CD1c-positive myeloid dendritic cell (primary cell): ENCODE measurements around the gene IL1R1.
"Not testable (repeated sequence)": the region's sequence is repeated elsewhere in the genome, so short reads cannot be mapped to it uniquely, and the experiment has no call there.

Source experiments
- DNase-seq: peaks from one replicate; pipeline ENCODE4 v3.0.0-alpha.2; 2016; ENCODE audit errors: extremely low spot score

Gene IL1R1

GRCh38 chr2:102111823-102112222 is 30.7 kb upstream of the IL1R1 start:
- no peak for DNase-seq

GRCh38 chr2:102112271-102112670 is 30.3 kb upstream of the IL1R1 start:
- DNase-seq: no peak

- DNase-seq: no peak
Measured at GRCh38 chr2:102112692-102113665, 29.6 kb upstream of the IL1R1 start.

- DNase-seq: no peak
Measured at GRCh38 chr2:102114290-102114721, 28.2 kb upstream of the IL1R1 start.

- DNase-seq: peak; percentile 52
Measured at GRCh38 chr2:102114851-102115497, 27.6 kb upstream of the IL1R1 start.

GRCh38 chr2:102116630-102117471 is 25.7 kb upstream of the IL1R1 start:
- peak; percentile 28 for DNase-seq

- DNase-seq: no peak
Measured at GRCh38 chr2:102117472-102117858, 25.1 kb upstream of the IL1R1 start.

GRCh38 chr2:102119255-102119654 is 23.3 kb upstream of the IL1R1 start:
- no peak for DNase-seq

- no peak for DNase-seq
Measured at GRCh38 chr2:102120261-102120660, 22.3 kb upstream of the IL1R1 start.

- DNase-seq: no peak
Measured at GRCh38 chr2:102120701-102121159, 21.8 kb upstream of the IL1R1 start.

- DNase-seq: no peak
Measured at GRCh38 chr2:102122115-102122514, 20.4 kb upstream of the IL1R1 start.

GRCh38 chr2:102122909-102123308 is 19.6 kb upstream of the IL1R1 start:
- no peak for DNase-seq

GRCh38 chr2:102124421-102124820 is 18.1 kb upstream of the IL1R1 start:
- not testable (repeated sequence) for DNase-seq

GRCh38 chr2:102126169-102126568 is 16.4 kb upstream of the IL1R1 start:
- DNase-seq: no peak

- no peak for DNase-seq
Measured at GRCh38 chr2:102126660-102127059, 15.9 kb upstream of the IL1R1 start.

GRCh38 chr2:102129082-102129481 is 13.5 kb upstream of the IL1R1 start:
- no peak for DNase-seq

GRCh38 chr2:102129951-102130646 is 12.4 kb upstream of the IL1R1 start:
- peak; percentile 66 for DNase-seq

GRCh38 chr2:102130647-102130991 is 11.9 kb upstream of the IL1R1 start:
- DNase-seq: no peak

GRCh38 chr2:102131564-102131963 is 11.0 kb upstream of the IL1R1 start:
- DNase-seq: no peak

GRCh38 chr2:102137138-102137537 is 5.4 kb upstream of the IL1R1 start:
- no peak for DNase-seq

- DNase-seq: peak; percentile 17
Measured at GRCh38 chr2:102138331-102138730, 4.2 kb upstream of the IL1R1 start.
